Measurements from ENCODE around the gene GADL1. TPM values are rescaled to one million over a fixed set of nuclear protein-coding genes. Genes with fewer than 3 reads are reported as not detected.

The GADL1 gene
- polyA plus RNA-seq, 2 of the 4 experiments (the other 2 are of a cell fraction), result not detected

DNA sequence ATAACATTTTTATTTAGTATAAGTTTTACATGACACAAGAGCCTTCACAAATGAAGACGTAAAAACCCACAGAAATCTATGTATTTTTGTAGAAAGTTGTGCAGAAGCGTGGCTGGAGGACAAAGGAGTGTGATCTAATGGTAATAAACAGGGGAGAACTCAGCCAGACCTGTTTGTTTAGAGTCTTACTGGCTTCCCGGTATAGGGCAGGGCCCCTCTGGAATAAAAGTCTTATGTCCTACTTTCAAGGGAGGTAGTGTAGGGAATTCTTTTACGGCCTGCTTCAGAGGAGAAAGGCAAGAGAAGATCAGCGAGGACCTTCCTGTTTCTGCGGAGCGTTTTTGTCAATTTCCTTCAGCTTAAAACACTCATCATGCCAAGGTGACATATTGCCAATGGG lies 184.4 kb downstream of the GADL1 start:
- DNase-seq (ENCODE audit: low read depth in 1 of 2, low spot score in 1 of 2), result no peak
- ATAC-seq, result no peak
- FAIRE-seq, result no peak
- no peak overlapping the region for H3K27ac ChIP-seq
- H3K9me3 ChIP-seq, result peaks cover 11% of the 10 kb centered on the region; the same call in 2 of the 3 replicates
- WGBS (ENCODE audit: missing lambda C conversion rate), result 91% methylated on average over 7 of the region's 7 CpGs
- H3K4me3 ChIP-seq, result no peak overlapping the region
- H3K4me2 ChIP-seq, result no peak overlapping the region
- H3K4me1 ChIP-seq, result peaks cover 6% of the 10 kb centered on the region; the same call in 2 of the 3 replicates
- ChIA-PET CTCF (interaction anchor here (1.0 kb wide), 1 partner anchor 697 kb away, joined by 3 read pairs; no protein-coding TSS in a partner anchor), POLR2A (no interaction called here)
- TF ChIP-seq, protein P1, sequence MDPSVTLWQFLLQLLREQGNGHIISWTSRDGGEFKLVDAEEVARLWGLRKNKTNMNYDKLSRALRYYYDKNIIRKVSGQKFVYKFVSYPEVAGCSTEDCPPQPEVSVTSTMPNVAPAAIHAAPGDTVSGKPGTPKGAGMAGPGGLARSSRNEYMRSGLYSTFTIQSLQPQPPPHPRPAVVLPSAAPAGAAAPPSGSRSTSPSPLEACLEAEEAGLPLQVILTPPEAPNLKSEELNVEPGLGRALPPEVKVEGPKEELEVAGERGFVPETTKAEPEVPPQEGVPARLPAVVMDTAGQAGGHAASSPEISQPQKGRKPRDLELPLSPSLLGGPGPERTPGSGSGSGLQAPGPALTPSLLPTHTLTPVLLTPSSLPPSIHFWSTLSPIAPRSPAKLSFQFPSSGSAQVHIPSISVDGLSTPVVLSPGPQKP (IDR thresholded peaks at IDR 0.05; ENCODE audit: low read depth, low read length), result no peak
- TF ChIP-seq FOSL2 (IDR thresholded peaks at IDR 0.05), result no peak
- TF ChIP-seq FOSL2 (CRISPR knock-in tag; IDR thresholded peaks at IDR 0.05), result no peak
- TF ChIP-seq MAFK (IDR thresholded peaks at IDR 0.05; ENCODE audit: partially characterized antibody), result no peak
- TF ChIP-seq KDM1A (IDR thresholded peaks at IDR 0.05; ENCODE audit: low read depth), result no peak

DNA sequence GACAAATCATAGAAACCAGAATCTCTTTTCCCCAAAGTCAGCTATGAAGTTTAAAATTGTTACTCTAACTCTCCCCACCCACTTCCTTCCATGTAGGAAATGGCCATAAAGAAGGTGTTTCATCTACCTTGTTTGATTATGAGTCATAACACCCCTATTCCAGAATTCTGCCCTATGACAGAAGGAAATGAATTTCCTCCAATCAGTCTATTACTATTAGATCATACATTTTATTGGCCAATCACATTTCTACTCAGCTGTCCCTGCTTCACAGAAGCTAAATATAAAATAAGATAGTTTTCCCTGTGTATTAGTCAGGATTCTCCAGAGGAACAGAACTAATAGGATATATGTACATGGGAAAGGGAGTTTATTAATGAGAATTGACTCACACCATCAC lies 186.0 kb downstream of the GADL1 start:
- TF ChIP-seq FOSL2 (IDR thresholded peaks at IDR 0.05), result no peak
- TF ChIP-seq FOSL2 (CRISPR knock-in tag; IDR thresholded peaks at IDR 0.05), result peak; percentile 43; the same call in 1 of the 2 replicates
- no peak for TF ChIP-seq RCOR1 (IDR thresholded peaks at IDR 0.05; ENCODE audit: low read depth, low read length)
- ATAC-seq, result no peak
- FAIRE-seq, result peak; percentile 63
- no peak overlapping the region for H3K27ac ChIP-seq
- CTCF ChIA-PET, result interaction anchor here (1.0 to 2.3 kb wide), 3 partner anchors 15 to 666 kb away, joined by 4 to 12 read pairs (median 4); no protein-coding TSS in a partner anchor
- DNase-seq (ENCODE audit: low read depth in 1 of 2, low spot score in 1 of 2), result no peak
- H3K4me2 ChIP-seq, result no peak overlapping the region
- peaks cover 12% of the 10 kb centered on the region; the same call in 2 of the 3 replicates for H3K9me3 ChIP-seq
- no peaks in the 10 kb centered on the region for H3K4me1 ChIP-seq
- no peak overlapping the region for H3K4me3 ChIP-seq
- POLR2A ChIA-PET, result no interaction called here

DNA sequence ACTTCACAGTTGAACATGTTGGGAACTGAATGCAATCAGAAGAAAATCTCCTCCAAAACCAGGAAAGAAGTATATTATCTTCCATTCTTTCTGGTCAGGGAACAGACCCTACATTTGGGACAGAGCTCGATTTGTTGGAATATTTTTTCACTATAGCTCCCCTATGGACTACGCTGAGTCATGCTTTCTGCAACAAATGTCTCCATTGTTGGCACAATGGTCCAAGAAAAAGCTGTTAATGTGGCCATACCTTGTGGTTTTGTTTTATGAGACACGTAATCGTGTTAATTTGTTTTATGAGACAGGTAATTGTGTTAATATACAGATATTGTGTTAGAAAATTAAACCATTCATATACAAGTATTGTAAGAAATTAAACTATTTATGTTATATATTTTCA lies 186.6 kb downstream of the GADL1 start:
- ChIA-PET CTCF (interaction anchor here (1.0 to 2.3 kb wide), 3 partner anchors 14 to 665 kb away, joined by 4 to 12 read pairs (median 4); no protein-coding TSS in a partner anchor), POLR2A (no interaction called here)
- WGBS (ENCODE audit: missing lambda C conversion rate), result 85% methylated on average over 4 of the region's 4 CpGs
- Histone ChIP-seq H3K4me2 (no peak overlapping the region), H3K27ac (no peak overlapping the region), H3K4me1 (no peaks in the 10 kb centered on the region), H3K4me3 (no peak overlapping the region), H3K9me3 (peaks cover 18% of the 10 kb centered on the region)
- no peak for TF ChIP-seq KDM5A (IDR thresholded peaks at IDR 0.05)
- peak; percentile 48 for TF ChIP-seq MAFK (IDR thresholded peaks at IDR 0.05; ENCODE audit: partially characterized antibody)
- TF ChIP-seq TFCP2L1 (CRISPR knock-in tag; IDR thresholded peaks at IDR 0.05), result no peak
- TF ChIP-seq, protein P2, sequence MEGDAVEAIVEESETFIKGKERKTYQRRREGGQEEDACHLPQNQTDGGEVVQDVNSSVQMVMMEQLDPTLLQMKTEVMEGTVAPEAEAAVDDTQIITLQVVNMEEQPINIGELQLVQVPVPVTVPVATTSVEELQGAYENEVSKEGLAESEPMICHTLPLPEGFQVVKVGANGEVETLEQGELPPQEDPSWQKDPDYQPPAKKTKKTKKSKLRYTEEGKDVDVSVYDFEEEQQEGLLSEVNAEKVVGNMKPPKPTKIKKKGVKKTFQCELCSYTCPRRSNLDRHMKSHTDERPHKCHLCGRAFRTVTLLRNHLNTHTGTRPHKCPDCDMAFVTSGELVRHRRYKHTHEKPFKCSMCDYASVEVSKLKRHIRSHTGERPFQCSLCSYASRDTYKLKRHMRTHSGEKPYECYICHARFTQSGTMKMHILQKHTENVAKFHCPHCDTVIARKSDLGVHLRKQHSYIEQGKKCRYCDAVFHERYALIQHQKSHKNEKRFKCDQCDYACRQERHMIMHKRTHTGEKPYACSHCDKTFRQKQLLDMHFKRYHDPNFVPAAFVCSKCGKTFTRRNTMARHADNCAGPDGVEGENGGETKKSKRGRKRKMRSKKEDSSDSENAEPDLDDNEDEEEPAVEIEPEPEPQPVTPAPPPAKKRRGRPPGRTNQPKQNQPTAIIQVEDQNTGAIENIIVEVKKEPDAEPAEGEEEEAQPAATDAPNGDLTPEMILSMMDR (IDR thresholded peaks at IDR 0.05), result no peak
- TF ChIP-seq POLR2AphosphoS2 (conservative IDR thresholded peaks at IDR 0.05; ENCODE audit: low read length), result no peak
- TF ChIP-seq TP53 (CRISPR knock-in tag; IDR thresholded peaks at IDR 0.05), result no peak
- TF ChIP-seq NFE2L2 (conservative IDR thresholded peaks at IDR 0.05; ENCODE audit: low read length), result 0 out of 2 replicates have a peak, but pooled peaks have one; percentile 15
- no peak for TF ChIP-seq RNF2 (IDR thresholded peaks at IDR 0.05; ENCODE audit: borderline replicate concordance, low read depth)
- ATAC-seq (no peak), DNase-seq (ENCODE audit: low read depth in 1 of 2, low spot score in 1 of 2) (no peak), FAIRE-seq (no peak)

DNA sequence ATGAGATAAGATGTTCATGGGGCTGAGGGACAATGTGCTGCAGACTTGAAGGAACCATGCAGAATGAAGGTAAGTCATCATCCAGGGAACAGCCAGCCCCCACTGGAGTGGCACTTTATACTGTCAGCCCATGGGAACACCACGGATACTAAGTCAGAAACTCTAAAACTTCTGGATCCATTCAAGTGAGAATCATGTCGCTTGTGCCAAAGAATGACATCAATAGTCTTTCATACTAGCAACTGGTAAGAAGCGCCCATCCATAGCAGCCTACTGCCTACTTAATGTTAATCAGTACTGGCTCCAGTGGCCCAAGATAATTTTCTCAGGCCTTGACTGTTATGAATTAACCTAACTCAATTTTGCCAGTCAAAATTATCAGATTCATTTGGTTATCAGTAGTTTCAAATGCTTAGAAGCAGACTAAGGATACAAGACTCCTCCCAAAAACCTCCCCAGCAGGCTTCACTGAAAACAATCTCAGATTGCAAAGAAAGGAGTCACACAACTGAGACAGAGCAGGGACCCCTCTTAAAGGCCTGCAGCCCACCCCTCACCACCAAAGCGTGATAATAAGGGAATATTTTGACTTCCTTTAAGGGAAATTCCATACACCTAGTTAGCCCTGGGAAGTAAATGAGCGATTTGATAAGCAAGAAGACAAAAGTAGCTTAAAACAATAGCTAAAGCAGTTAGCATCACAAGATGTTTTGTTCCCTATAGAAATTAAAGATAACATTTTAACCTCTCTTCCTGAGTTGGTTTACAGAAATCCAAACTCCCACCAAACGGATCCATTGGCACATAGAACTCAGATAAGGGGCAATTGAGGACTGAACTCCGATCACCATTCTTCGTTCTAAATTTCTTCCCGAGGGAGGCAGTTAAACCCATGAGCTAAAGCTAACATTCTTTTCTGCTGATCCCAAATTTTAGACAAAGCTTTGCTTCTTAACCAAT lies 189.2 kb downstream of the GADL1 start:
- CTCF ChIA-PET, result interaction anchor here (0.8 to 4.2 kb wide), 4 partner anchors 11 to 663 kb away, joined by 3 to 26 read pairs (median 4); no protein-coding TSS in a partner anchor
- POLR2A ChIA-PET, result no interaction called here
- peak in 1 of 2 experiments; percentile 24; a peak in 1 of 6 replicates for ATAC-seq
- TF ChIP-seq ZC3H11A (IDR thresholded peaks at IDR 0.05) (no peak), RAD21 (conservative IDR thresholded peaks at IDR 0.05 in 1 of 2, IDR thresholded peaks at IDR 0.05 in 1 of 2) (no peak), FOXS1 (CRISPR knock-in tag; IDR thresholded peaks at IDR 0.05) (no peak), JUNB (IDR thresholded peaks at IDR 0.05) (no peak), ZSCAN20 (CRISPR knock-in tag; IDR thresholded peaks at IDR 0.05) (no peak), PHF8 (IDR thresholded peaks at IDR 0.05; ENCODE audit: borderline replicate concordance, low read depth) (no peak), FOSL2 (IDR thresholded peaks at IDR 0.05) (no peak), FOSL2 (CRISPR knock-in tag; IDR thresholded peaks at IDR 0.05) (no peak), BHLHE40 (IDR thresholded peaks at IDR 0.05; ENCODE audit: low read depth, low read length) (no peak), RCOR1 (IDR thresholded peaks at IDR 0.05; ENCODE audit: low read depth, low read length) (no peak)
- TF ChIP-seq, protein P3, sequence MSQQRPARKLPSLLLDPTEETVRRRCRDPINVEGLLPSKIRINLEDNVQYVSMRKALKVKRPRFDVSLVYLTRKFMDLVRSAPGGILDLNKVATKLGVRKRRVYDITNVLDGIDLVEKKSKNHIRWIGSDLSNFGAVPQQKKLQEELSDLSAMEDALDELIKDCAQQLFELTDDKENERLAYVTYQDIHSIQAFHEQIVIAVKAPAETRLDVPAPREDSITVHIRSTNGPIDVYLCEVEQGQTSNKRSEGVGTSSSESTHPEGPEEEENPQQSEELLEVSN (IDR thresholded peaks at IDR 0.05; ENCODE audit: borderline replicate concordance, low read depth), result no peak
- TF ChIP-seq, protein P4, sequence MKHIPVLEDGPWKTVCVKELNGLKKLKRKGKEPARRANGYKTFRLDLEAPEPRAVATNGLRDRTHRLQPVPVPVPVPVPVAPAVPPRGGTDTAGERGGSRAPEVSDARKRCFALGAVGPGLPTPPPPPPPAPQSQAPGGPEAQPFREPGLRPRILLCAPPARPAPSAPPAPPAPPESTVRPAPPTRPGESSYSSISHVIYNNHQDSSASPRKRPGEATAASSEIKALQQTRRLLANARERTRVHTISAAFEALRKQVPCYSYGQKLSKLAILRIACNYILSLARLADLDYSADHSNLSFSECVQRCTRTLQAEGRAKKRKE (CRISPR knock-in tag; IDR thresholded peaks at IDR 0.05; ENCODE audit: low read depth), result no peak

More for the DNA sequence above, 189.2 kb downstream of the GADL1 start:
- DNase-seq (ENCODE audit: low read depth in 1 of 2, low spot score in 1 of 2) (no peak), FAIRE-seq (no peak)
- Histone ChIP-seq H3K27ac (no peak overlapping the region), H3K4me2 (no peak overlapping the region), H3K4me3 (no peak overlapping the region), H3K4me1 (no peaks in the 10 kb centered on the region), H3K9me3 (peaks cover 22% of the 10 kb centered on the region)
- 91% methylated on average over 9 of the region's 9 CpGs for WGBS (ENCODE audit: missing lambda C conversion rate)

All from A549 (cell line).